GM18907 (cell line): Measurements from ENCODE around the gene HSF2.
"Not testable (repeated sequence)": the region's sequence is repeated elsewhere in the genome, so short reads cannot be mapped to it uniquely, and the experiment has no call there.

Experiments
- ATAC-seq: cut with Tn5 transposase; IDR thresholded peaks from one replicate; pipeline ENCODE4 v1.9.1; 2021; ENCODE audit warnings: mild to moderate bottlenecking, moderate library complexity; ENCODE audit not compliant: unreplicated experiment

HSF2 gene

GRCh38 chr6:122445274-122445673 is 45.8 kb downstream of the HSF2 start:
- ATAC-seq, result no peak

GRCh38 chr6:122449069-122449468 is 49.6 kb downstream of the HSF2 start:
- no peak for ATAC-seq

GRCh38 chr6:122452509-122452908 is 53.1 kb downstream of the HSF2 start:
- ATAC-seq, result no peak

- ATAC-seq, result no peak
These were observed 55.2 kb downstream of the HSF2 start for GRCh38 chr6:122454673-122455072.

- ATAC-seq, result not testable (repeated sequence)
These were observed 55.7 kb downstream of the HSF2 start for GRCh38 chr6:122455116-122455515.

GRCh38 chr6:122458087-122458486 is 58.6 kb downstream of the HSF2 start:
- ATAC-seq, result no peak

- ATAC-seq, result no peak
These were observed 59.8 kb downstream of the HSF2 start for GRCh38 chr6:122459240-122459639.

- not testable (repeated sequence) for ATAC-seq
These were observed 60.5 kb downstream of the HSF2 start for GRCh38 chr6:122459865-122460416.

- no peak for ATAC-seq
These were observed 62.4 kb downstream of the HSF2 start for GRCh38 chr6:122461885-122462284.

- peak; percentile 99 for ATAC-seq
These were observed 71.9 kb downstream of the HSF2 start, which contains the start of gene SERINC1 for GRCh38 chr6:122471107-122472021. TSS of gene SERINC1 (minus strand) at chr6:122471807. CDS start at chr6:122471737, 70 bp downstream.

GRCh38 chr6:122472022-122472340 is 72.5 kb downstream of the HSF2 start:
- peak; percentile 63 for ATAC-seq

- ATAC-seq, result no peak
These were observed 76.7 kb downstream of the HSF2 start for GRCh38 chr6:122476131-122476530.

GRCh38 chr6:122482750-122483080 is 83.3 kb downstream of the HSF2 start:
- no peak for ATAC-seq
